Right lobe of liver (tissue), 4 donors: ENCODE measurements around the gene HPCAL4.

Experiments
- POLR2A ChIP-seq: fragments of 450-650 bp; IDR thresholded peaks from one replicate; pipeline ENCODE4 v1.6.1; 2017; ENCODE audit warnings: antibody characterized with exemption, mild to moderate bottlenecking
- TF ChIP-seq, protein P1 (sequence below), 4 donors: fragments of 200-600 bp in 3 of 4; fragments of 450-650 bp in 1 of 4; IDR thresholded peaks; one replicate each; pipeline versions ENCODE4 v1.5.1 to v1.8.0; 2016 to 2022; ENCODE audit warnings: antibody characterized with exemption in 4 of 4, mild to moderate bottlenecking in 2 of 4
- donor health status: DM: no; HTN: no; CAD: no.
- donor health status: DM: no; HTN: no; CAD: no.
- donor health status: DM: no; HTN: yes; CAD: no.

DNA sequence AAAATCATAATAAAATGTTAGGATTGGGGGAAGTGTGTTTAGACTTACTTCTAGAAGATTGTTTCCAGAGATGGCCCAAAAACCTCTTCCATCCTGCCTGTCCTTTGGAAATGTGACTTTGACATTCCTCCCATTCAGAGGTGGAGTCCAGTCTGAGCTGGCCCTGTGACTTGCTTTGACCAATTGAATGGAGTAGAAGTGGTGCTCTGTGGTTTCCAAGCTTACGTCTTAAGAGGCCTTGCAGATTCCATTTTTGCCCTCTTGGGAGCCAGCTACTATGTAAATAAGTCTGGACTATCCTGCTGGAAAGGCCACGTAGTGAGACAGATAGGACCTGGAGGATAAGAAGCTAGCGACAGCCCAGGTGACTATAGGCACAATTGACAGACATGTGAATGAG, 18.0 kb downstream of the HPCAL4 start:
- TF ChIP-seq, protein P1, sequence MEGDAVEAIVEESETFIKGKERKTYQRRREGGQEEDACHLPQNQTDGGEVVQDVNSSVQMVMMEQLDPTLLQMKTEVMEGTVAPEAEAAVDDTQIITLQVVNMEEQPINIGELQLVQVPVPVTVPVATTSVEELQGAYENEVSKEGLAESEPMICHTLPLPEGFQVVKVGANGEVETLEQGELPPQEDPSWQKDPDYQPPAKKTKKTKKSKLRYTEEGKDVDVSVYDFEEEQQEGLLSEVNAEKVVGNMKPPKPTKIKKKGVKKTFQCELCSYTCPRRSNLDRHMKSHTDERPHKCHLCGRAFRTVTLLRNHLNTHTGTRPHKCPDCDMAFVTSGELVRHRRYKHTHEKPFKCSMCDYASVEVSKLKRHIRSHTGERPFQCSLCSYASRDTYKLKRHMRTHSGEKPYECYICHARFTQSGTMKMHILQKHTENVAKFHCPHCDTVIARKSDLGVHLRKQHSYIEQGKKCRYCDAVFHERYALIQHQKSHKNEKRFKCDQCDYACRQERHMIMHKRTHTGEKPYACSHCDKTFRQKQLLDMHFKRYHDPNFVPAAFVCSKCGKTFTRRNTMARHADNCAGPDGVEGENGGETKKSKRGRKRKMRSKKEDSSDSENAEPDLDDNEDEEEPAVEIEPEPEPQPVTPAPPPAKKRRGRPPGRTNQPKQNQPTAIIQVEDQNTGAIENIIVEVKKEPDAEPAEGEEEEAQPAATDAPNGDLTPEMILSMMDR (IDR thresholded peaks at IDR 0.05): no peak
- no peak for TF ChIP-seq POLR2A
